GM18519 (cell line): ENCODE measurements around the gene IFNL1.
A peak's percentile ranks its signal among the peaks of the same experiment; 100 is the strongest.
"Not testable (repeated sequence)": the region's sequence is repeated elsewhere in the genome, so short reads cannot be mapped to it uniquely, and the experiment has no call there.

ENCODE experiments used
- ATAC-seq: cut with Tn5 transposase; IDR thresholded peaks from one replicate; pipeline ENCODE4 v1.9.1; 2021; ENCODE audit warnings: mild to moderate bottlenecking, moderate library complexity; ENCODE audit not compliant: unreplicated experiment, low FRiP score

Gene IFNL1

DNA sequence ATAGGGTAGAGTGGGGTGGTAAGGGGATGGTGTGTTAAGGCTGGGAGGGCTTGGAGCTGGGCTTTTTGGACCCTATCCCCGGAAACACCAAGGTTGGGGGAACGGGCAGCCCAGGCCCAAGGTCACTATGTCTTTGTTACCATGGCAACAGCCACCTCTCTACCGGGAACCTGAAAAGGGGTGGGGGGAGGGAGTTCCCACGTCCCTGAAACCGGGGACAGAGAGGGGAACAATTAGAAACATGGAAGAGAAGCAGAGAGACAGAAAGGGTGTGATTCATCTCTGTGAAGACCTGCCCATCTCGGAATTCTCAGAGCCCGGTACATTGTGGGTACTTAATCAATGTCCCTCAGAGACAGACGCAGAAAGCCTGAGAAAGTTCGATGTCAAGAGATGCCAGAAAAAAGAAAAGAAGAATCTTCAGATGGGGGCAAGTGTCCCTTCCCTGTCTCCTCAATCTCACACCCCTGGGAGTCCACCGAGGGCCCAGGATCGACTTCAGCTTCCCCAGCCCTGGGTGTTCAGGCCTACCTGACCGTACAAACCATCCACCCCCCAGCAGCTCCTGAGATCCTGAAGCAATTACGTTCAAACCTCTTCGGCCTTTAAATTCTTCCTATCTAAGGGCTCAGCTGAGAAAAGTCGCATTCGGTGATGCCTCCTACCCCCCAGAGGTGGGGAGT lies 31.3 kb downstream of the IFNL1 start:
- ATAC-seq = no peak

DNA sequence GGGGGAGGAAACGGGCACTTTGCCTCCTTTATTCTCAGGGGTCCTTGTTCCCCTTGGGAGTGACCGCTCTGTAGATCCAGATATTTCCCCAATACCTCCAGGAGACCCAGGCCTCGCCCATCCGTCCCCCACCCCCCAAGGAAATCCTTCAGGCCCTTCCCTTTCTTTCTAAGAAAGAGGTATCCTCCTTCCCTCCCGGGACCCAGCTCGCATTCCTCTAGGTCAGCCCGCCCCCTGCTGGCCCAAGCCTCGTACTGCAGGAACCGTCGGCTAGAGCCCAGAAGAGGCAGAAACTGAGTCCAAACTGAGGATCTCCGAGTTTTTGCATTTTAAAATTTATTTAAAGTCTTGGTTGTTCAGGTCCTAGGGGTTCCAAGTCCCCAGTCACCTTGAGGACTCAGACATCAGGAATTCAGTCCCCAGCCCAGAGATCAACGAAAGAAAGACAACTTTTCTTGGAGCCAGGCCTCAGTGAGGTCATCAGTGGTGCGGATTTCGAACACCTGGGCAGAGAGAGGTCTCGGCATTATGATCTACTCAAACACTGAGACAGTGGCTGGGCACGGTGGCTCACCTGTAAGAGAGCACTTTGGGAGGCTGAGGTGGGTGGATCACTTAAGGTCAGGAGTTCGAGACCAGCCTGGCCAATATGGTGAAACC lies 32.0 kb downstream of the IFNL1 start:
- no peak for ATAC-seq

DNA sequence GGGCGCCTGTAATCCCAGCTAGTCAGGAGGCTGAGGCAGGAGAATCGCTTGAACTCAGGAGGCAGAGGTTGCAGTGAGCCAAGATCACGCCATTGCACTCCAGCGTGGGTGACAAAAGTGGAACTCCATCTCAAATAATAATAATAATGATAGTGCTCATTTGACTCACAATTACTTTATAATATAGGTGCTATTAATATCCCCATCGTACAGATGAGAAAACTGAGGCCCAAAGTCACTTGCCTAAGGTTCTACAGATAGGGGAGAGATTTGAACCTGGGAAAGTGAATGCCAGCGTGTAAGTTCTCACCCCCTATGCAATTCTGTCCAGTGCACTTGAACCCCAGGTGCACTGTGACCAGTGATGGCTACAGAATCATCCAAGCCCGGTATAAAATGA lies 33.7 kb downstream of the IFNL1 start:
- ATAC-seq = no peak

DNA sequence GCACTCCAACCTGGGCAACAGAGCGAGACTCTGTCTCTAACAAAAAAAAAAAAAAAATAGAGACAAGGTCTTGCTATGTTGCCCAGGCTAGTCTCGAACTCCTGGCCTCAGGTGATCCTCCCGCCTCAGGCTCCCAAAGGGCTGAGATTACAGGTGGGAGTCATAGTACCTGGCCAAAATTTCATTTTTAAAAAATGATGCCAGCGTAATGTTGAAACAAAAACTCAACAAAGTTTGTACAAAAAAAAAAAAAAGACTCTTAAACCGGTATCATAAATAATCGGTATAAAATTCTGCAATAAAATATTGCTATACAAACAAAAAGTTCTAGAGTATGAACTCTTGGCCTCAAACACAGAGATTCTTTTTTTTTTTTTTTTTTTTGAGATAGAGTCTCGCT lies 36.1 kb downstream of the IFNL1 start:
- ATAC-seq = no peak

DNA sequence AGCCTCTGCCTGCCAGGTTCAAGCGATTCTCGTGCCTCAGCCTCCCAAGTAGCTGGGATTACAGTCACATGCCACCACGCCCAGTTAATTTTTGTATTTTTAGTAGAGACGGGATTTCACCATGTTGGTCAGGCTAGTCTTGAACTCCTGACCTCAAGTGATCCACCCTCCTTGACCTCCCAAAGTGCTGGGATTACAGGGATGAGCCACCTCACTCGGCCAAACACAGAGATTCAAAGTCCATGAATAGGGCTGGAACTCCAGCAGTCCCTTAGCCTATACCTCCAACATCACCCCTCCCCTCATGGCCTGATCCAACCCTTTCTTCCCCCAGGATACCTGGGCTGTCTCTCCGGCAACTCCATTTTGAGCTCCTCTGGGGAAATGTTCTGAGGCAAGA lies 36.5 kb downstream of the IFNL1 start:
- ATAC-seq = not testable (repeated sequence)

DNA sequence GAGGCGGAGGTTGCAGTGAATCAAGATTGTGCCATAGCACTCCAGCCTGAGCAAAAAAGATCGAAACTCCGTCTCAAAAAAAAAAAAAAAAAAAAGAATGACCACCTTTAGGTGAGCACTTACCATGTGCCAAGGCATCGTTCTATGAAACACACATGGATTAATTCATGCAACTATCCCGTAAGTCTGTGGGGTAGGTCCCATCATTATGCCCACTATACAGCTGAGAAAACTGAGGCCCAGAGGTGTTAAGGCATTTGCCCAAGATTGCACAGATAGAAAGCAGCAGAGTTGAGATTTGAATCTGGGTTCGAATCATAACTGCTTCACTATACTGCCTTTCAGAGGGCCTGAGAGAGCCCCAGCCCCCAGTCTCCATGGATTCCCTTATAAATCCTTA lies 37.3 kb downstream of the IFNL1 start:
- no peak for ATAC-seq

DNA sequence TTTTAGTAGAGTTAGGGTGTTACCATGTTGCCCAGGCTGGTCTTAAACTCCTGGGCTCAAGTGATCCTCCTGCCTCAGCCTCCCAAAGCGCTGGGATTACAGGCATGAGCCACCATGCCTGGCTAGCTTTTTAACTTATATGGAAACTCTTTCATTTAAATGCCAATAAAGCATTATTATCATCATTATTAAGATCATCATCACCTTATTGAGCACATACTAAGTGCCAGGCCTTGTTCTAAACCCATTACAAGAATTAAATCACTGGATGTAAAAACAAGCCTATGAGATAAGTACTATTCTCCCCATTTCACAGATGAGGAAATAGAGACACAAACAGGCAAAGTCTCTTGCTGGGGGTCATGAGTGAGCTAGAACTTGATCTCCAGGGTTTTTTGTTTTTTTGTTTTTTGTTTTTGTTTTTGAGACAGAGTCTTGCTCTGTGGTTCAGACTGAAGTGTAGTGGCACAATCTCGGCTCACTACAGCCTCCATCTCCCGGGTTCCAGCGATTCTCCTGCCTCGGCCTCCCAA lies 38.3 kb downstream of the IFNL1 start:
- no peak for ATAC-seq

DNA sequence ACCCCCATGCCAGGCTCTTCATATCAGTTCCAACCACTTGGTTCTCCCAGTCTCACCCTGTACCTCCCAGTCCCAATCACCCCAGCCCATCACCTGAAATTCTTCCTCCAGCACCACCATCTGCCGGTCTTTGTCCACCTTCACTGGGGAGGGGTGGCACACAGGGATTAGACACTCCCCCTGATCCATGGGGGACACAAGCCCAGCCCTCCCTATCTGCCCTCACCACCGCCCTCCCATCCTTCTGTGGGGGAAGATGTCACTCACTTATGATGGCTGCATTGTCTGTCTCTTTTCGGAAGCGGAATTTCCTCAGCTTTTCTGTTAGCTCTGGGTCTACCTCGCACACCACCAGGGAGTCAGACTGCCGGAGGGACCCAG lies 39.0 kb downstream of the IFNL1 start:
- no peak for ATAC-seq

DNA sequence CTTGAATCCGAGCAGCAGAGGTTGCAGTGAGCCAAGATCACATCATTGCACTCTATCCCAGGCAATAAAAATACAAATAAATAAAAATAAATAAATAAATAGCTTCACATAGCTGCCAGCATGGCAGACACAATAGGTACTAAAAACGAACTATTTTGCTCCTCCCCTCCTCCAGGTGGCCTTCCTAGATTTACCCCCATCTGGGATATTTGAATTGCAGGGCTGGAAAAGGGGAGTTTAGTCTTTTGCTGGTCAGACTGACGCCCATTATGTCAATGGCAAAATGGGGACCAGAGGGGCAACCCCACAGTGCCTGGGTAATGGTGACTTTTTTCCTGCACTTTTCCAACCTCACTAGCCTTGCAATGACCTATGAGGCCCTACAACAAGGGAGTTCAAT lies 40.3 kb downstream of the IFNL1 start:
- no peak for ATAC-seq

DNA sequence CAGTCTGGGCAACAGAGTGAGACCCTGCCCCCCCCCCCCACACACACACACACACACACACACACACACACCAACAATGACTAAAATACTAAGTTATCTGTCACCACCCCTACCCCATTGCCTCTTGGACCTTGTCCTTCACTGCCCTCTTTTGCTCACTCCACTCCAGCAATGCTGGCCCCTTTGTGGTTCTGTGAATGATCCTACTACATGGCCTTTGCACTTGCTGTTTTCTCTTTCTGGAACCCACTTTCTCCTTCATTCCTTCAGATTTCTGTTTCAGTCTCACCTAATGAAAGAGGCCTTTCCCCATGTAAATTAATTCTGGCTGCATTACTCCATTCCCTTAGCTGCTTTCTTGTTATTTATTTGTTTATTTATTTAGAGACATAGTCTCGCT lies 43.5 kb downstream of the IFNL1 start:
- ATAC-seq = no peak

DNA sequence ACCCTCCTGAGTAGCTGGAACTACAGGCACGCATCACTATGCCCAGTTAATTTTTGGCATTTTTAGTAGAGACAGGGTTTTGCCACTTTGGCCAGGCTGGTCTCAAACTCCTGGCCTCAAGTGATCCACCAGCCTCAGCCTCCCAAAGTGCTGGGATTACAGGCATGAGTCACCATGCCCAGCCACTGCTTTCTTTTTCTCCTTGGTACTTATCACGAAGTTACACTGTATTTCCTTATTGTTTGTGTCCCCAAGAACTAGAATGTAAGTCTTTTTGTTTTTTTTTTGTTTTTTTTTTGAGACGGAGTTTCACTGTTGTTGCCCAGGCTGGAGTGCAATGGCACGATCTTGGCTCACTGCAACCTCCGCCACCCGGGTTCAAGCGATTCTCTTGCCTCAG lies 43.9 kb downstream of the IFNL1 start:
- ATAC-seq = not testable (repeated sequence)

DNA sequence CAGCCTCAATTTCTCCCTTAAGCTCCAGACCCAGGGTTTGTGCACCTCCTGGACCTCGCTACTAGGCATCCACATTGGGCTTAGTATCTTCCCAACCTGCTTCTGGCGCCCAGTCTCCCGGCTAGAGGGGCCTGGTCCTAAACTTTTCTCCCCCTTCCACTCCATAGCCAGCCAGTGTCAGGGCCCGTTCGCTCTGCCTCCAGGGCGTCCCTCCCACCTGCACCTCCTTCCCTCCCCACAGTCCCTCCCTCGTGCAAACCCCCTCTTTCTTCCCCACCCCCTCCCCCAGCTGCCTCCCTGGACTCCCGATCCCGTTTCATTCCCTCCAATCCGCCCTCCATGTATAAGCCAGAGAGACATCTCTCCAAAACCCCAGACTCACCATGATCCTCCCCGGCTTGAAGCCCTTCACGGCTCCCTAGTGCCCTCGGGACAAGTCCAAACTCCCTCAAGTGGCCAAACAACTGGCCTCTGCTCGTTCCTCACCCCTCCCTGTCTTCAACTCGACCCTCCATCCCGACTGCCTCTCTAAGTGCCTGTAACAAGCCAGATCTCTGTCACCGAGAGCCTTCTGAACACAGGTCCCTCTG lies 45.0 kb downstream of the IFNL1 start:
- no peak for ATAC-seq

DNA sequence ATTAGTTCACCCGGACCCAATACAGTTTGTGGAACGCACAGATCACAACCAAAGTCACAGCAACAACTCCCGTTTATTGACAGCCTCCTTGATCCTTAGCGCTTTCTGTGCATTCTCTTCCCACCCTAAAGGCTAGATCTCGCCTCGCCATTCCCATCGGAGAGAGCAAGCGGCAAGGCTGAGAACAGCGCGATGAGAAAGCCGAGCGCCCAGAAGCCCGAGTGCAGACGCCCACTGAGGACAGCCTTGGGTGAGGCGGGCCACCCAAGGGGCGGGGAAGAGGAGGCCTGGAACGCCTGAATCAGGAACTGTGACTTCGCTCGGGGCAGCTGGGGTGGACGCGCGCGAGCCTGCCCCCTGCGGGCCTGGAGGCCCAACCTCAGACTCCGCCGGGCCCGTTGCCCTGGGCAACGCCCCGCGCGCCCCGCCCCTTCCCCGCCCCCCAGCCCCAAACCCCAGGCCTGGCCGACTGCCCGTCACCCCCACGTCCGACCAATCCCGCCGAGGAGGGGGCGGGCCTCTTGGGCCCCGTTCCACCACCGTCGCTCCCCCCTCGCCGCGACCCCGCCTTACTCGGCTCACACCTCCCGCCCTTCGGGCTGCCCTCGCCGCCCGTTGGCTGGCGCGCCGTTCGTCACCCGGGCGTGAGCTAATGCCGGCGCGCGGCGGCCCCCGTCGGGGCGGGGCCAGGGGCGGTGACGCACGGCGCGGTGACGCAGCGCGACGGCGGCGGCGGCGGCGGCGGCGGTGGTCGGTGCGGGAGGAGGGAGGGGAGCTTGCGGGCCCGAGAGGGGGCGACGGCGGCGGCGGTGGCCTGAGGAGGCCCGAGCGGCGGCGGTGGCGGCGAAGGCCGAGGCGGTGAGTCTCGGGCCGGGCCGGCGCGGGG lies 45.8 kb downstream of the IFNL1 start, which contains the start of gene SAMD4B:
TSS of gene SAMD4B (plus strand) at position 703 of the 886 bp plus-strand sequence. CDS start 14,473 bp downstream, outside the sequence.
- peak; percentile 68 for ATAC-seq

DNA sequence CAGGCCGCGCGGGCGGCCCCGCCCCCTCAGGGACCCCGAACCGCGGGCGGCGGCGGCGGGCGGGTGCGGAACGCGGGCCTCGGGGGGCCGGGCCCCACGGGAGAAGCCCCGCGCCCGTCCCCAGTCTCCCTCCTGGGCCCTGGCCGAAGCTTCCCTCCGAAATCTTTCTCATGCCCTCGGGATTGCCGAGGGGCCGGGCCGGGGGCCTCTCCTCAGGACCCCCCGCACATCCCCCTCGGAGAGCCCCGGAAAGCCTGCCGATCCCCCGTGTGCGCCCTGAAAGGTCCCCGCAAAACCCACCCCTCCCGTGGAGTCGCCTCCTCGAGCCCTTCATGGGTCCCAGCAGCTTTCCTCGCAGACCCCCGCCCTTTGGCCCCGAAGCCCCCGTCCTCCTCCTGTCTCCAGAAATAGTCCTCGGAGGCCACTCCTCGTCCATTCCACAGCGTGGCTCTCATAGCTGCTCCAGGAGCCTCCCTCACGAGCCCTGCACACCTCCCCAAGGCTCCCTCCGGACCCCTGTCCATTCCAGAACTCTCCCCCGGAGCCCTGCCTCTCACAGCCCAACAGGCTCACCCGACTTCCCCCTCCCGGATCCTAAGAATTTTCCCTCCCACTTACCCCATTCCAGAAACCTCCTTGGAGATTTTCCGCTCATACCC lies 46.6 kb downstream of the IFNL1 start:
- peak; percentile 5 for ATAC-seq

DNA sequence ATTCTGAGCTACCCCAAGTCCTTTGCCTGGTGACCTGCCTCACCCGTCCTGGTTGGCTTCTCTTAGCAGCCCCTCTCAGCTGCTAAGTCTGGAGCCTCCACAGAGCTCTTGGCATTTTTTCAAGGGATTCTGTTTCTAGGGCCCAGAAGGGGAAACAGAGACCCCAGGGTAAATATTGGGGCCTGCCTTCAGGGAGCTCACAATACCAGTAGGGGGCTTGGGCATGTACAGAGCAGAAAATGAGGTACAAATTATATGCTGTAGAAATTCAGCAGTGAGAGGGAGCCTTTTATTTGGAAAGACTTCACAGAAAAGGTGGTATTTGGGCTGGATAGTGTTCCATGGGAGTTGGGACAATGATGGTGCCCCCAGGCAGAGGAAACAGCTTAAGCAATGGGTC lies 49.7 kb downstream of the IFNL1 start:
- ATAC-seq = no peak

DNA sequence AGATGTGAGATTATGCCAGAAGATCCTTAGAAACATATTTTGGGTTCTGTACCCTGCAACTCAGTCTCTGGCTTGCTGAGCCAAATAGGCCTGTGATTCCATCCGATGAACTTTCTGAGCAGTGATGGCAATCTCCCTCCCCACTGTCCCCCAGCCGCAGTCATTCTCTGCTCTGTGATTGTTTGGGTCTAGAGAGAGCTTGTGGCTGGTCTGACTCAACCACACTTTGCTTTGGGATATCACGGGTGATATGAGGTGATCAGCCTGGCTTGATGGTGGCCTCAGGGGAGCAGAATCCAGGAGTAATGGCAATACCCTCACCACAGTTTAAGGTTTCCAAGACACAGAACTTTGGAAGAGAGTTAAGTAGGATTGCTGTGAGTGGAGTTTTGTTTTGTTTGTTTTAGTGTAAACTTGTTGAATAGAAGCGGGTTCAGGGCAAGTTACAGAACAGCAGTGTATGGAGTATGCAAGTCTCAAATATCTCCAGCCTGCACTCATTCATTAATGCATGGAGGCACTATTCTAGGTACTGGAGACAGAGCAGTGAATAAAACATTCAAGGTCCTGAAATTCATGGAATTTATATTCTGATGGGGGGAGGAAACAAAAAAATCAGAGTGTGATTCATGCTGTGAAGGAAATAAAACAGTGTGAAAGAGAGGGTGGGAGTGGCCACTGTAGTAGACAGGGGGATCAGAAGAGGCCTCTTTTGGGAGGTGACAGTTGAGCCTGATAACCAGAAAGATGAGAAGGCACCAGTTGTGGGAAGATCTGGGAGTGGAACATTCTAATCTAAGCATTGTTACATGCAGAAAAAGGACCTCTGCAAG lies 51.3 kb downstream of the IFNL1 start:
- no peak for ATAC-seq
